Medulla oblongata (tissue), 1 donor: ENCODE results near the gene GALNT12.

Experiments used
- DNase-seq: peaks from one replicate; pipeline ENCODE4 v3.0.0-alpha.2; 2015; ENCODE audit errors: extremely low spot score

Gene GALNT12

GRCh38 chr9:98801969-98802371 is 5.5 kb upstream of the GALNT12 start:
- no peak for DNase-seq

- DNase-seq = no peak
Measured at GRCh38 chr9:98804083-98804482, 3.4 kb upstream of the GALNT12 start.

GRCh38 chr9:98805506-98806272 is 1.8 kb upstream of the GALNT12 start:
- DNase-seq = no peak

GRCh38 chr9:98806394-98807035 is 955 bp upstream of the GALNT12 start:
- DNase-seq = no peak

GRCh38 chr9:98807814-98808195 is 335 bp downstream of the GALNT12 start:
- no peak for DNase-seq

GRCh38 chr9:98808411-98808815 is 943 bp downstream of the GALNT12 start:
- no peak for DNase-seq

GRCh38 chr9:98808875-98809274 is 1.4 kb downstream of the GALNT12 start:
- no peak for DNase-seq

- DNase-seq = no peak
Measured at GRCh38 chr9:98809311-98810101, 2.0 kb downstream of the GALNT12 start.

- DNase-seq = no peak
Measured at GRCh38 chr9:98810102-98810842, 2.8 kb downstream of the GALNT12 start.

- no peak for DNase-seq
Measured at GRCh38 chr9:98811051-98811650, 3.7 kb downstream of the GALNT12 start.

- no peak for DNase-seq
Measured at GRCh38 chr9:98815391-98815951, 8.0 kb downstream of the GALNT12 start.

GRCh38 chr9:98818764-98819163 is 11.3 kb downstream of the GALNT12 start:
- DNase-seq = no peak

GRCh38 chr9:98819231-98819630 is 11.8 kb downstream of the GALNT12 start:
- DNase-seq = no peak

- DNase-seq = no peak
Measured at GRCh38 chr9:98821831-98822230, 14.4 kb downstream of the GALNT12 start.

- DNase-seq = no peak
Measured at GRCh38 chr9:98822661-98823060, 15.2 kb downstream of the GALNT12 start.

GRCh38 chr9:98823666-98824334 is 16.3 kb downstream of the GALNT12 start:
- no peak for DNase-seq

GRCh38 chr9:98825414-98825813 is 17.9 kb downstream of the GALNT12 start:
- no peak for DNase-seq

- no peak for DNase-seq
Measured at GRCh38 chr9:98826716-98827115, 19.2 kb downstream of the GALNT12 start.

- no peak for DNase-seq
Measured at GRCh38 chr9:98829766-98830165, 22.3 kb downstream of the GALNT12 start.

GRCh38 chr9:98830554-98830953 is 23.1 kb downstream of the GALNT12 start:
- no peak for DNase-seq

- no peak for DNase-seq
Measured at GRCh38 chr9:98831696-98832095, 24.2 kb downstream of the GALNT12 start.
